SK-MEL-5 (cell line): Measurements from ENCODE around the gene FAR1. TPM values are rescaled to one million over a fixed set of nuclear protein-coding genes. Genes with fewer than 3 reads are reported as not detected.

Experiments used
- small RNA-seq, 2 experiments: library from RNA; depleted of rRNA; stranded (forward); fragments of <200 nt; gene quantifications; one replicate each; pipeline ENCODE3, GENCODE V24; 2014
- total RNA-seq: library from RNA; depleted of rRNA; stranded (reverse); fragments of >200 nt; shearing (Covaris generic); gene quantifications from 2 replicates; pipeline ENCODE4 v1.2.3, GENCODE V29; 2014; rRNA removed

The FAR1 gene
- total RNA-seq, 1 experiment from 2014 or later = 30.0 TPM

Small RNA genes lying within 50 kb of the gene (small RNA-seq; reads per million reads assigned to genes)
- gene AC013828.1 (0 reads per million in 2 experiments), gene RF00019 (0 reads per million in 2 experiments), gene RPL39P26 (0 reads per million in 2 experiments)

Other genes with a start within 250 kb of the FAR1 start
- 90.9 and 101 TPM in 2 replicates for gene BTBD10, start 205.4 kb upstream of the FAR1 start, total RNA-seq
- not detected in 2 replicates for gene PTH, start 172.7 kb upstream of the FAR1 start, total RNA-seq